Measurements from ENCODE around the gene PLEKHN1. TPM values are rescaled to one million over a fixed set of nuclear protein-coding genes. Genes with fewer than 3 reads are reported as not detected.

Gene PLEKHN1
- total RNA-seq, 1 donor: 1.7 TPM

DNA sequence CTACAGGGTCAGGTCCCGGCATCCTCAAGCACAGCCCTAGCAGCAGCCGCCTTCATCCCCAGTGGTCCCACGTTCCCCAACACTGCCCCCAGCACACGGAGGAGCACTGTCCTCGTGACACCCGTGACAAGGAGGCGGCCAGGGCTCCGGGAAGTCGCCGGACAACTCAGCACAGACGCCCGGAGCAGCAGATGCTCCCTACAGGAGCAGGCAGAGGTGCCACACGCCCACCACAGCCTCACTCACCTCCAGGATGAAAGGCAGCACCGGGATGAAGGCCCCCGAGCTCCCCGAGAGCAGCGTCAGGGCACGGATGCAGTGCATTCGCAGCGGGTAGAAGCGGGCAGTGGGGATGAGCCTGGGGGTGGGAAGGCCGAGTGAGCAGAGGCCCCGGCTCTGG lies 15.4 kb upstream of the PLEKHN1 start:
- TF ChIP-seq, protein P1, sequence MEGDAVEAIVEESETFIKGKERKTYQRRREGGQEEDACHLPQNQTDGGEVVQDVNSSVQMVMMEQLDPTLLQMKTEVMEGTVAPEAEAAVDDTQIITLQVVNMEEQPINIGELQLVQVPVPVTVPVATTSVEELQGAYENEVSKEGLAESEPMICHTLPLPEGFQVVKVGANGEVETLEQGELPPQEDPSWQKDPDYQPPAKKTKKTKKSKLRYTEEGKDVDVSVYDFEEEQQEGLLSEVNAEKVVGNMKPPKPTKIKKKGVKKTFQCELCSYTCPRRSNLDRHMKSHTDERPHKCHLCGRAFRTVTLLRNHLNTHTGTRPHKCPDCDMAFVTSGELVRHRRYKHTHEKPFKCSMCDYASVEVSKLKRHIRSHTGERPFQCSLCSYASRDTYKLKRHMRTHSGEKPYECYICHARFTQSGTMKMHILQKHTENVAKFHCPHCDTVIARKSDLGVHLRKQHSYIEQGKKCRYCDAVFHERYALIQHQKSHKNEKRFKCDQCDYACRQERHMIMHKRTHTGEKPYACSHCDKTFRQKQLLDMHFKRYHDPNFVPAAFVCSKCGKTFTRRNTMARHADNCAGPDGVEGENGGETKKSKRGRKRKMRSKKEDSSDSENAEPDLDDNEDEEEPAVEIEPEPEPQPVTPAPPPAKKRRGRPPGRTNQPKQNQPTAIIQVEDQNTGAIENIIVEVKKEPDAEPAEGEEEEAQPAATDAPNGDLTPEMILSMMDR (IDR thresholded peaks at IDR 0.05; ENCODE audit: insufficient read depth, low read depth, low read length): no peak
- H3K4me3 ChIP-seq (ENCODE audit: low read depth, low read length): no peak overlapping the region
- DNase-seq (ENCODE audit: low read depth): no peak

DNA sequence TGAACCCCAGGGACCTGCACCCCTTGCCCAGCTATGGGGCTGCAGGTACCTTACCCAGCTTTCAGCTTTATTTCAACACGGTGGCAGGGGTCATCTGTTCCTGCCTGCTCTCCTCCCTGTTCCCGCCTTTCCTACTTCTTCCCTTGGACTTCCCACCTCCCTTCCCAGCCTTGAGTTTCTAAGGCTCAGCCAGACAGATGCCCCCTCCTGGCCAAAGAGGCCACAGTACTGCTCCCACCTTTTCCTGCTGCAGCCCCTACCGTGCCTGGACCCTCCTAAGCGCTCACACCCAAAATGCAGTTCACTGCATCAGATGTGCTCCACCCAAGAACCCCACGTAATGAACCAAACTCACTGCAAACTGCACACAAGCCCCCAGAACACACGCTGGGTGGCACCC lies 14.9 kb upstream of the PLEKHN1 start:
- TF ChIP-seq, protein P1 (IDR thresholded peaks at IDR 0.05; ENCODE audit: insufficient read depth, low read depth, low read length): peak; percentile 50
- DNase-seq (ENCODE audit: low read depth): peak; percentile 41
- no peak overlapping the region for H3K4me3 ChIP-seq (ENCODE audit: low read depth, low read length)

DNA sequence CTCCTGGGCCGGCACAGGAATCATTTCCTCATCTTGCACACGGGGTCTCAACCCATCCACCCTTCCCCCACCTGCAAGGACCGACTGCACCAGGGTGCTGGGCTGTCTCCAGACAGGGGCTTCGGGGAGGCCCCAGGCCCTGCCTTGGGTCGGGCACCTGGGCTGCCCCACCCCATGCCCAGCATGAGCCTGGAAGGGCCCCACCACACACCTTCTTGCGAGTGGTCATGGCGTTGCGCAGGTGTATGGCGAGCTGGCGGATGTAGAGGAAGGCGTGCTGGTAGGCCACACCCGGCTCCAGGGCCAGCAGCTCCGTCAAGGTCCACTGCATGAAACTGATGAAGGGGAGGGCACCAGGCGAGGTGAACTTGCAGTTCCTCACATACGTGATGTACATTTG lies 14.1 kb upstream of the PLEKHN1 start:
- TF ChIP-seq, protein P1 (IDR thresholded peaks at IDR 0.05; ENCODE audit: insufficient read depth, low read depth, low read length): no peak
- H3K4me3 ChIP-seq (ENCODE audit: low read depth, low read length): no peak overlapping the region
- no peak for DNase-seq (ENCODE audit: low read depth)

DNA sequence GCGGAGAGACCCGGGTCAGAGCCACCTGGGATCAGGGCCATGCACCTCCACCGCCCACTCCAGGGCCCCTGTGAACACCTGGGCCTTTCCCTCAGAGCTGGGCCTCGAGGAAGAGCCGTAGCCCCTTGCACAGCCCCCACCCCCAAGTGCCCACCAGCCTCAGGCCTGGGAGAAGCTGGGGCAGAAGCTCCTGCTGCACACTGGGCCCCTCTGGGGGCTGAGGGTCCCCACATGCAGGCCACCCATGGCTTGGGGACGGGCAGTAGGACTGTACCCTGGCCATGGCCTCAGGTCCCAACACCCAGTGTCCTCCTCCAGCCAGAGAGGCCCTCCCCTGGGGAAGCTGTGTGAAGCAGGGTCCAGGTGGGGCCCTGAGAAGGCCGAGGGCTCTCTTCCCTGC lies 13.7 kb upstream of the PLEKHN1 start:
- DNase-seq (ENCODE audit: low read depth): no peak
- TF ChIP-seq, protein P1 (IDR thresholded peaks at IDR 0.05; ENCODE audit: insufficient read depth, low read depth, low read length): no peak
- H3K4me3 ChIP-seq (ENCODE audit: low read depth, low read length): no peak overlapping the region

DNA sequence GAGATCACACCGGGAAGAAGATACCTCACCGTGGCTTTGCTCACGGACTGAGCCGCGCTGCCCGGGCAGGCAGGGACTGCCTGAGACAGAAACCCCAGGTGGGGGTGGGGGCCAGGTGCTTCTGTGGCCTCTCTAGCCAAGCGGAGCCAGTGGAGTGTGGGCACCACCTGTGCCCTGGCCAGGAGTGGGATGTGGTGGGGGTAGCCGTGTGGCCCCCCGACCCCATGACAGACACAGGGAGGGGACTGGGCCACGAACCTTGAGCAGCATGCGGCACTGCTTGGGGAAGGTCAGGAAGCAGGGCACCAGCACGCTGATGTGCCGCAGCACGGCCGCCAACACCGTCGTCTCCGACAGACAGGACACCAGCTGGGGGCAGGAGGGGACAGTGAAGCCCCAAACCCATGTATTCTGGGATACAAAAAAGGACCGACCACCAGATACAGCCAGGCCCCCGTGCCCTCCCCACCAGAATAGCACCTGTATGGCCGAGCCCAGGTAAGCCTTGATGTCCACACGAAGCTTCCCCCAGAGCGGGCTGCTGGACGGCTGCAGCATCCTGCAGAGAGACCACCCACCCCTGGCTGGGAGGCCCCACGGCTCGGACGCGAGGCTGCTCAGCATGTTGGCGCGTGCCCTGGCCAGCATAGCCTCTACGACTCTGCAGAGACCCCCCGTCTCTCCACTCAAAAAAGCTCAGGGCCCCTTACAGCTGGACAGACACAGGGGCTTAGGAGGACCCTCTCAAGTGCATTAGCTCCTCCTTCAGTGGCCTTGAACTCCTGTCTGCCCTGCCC lies 12.6 kb upstream of the PLEKHN1 start:
- no peak overlapping the region for H3K4me3 ChIP-seq (ENCODE audit: low read depth, low read length)
- TF ChIP-seq, protein P1 (IDR thresholded peaks at IDR 0.05; ENCODE audit: insufficient read depth, low read depth, low read length): no peak
- DNase-seq (ENCODE audit: low read depth): no peak

DNA sequence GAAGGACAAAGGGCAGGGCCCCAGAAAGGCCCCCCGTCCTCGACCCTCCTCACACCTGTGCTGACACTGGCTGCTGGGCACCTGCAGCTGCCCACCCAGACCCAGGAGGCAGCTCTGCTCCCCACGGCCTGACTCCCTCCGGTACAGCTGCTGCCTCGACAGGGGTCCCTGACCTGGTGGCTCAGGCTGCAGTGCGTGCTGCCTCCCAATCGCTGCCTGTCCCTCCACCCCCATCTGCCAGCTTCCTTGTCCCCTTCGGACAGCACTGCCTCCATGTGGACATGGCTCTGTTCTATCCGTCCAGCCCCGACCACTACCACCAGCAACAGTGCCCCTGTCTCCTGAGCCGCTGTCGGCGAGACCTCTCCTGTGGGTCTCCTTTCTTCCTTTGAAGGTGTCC lies 11.4 kb upstream of the PLEKHN1 start:
- H3K4me3 ChIP-seq (ENCODE audit: low read depth, low read length): no peak overlapping the region
- DNase-seq (ENCODE audit: low read depth): no peak
- TF ChIP-seq, protein P1 (IDR thresholded peaks at IDR 0.05; ENCODE audit: insufficient read depth, low read depth, low read length): no peak

DNA sequence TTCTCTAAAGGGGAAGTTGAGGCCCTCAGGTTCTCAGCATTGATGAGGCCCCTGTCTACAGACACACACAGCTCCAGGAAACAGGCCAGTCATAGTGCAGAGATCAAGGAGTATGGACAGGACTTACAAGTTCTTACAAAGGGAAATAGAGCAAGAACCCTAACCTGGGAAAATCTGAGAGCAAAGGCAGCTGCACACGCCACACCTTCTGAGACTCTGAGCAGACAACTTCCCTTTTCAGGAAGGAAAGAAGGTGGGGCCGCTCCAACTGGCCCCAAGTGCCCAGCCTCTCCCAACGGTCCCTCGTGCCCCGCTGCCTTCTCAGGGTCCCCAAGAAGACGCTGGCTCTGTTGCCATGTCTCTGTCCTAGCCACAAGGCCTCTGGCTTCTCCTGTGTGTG lies 10.8 kb upstream of the PLEKHN1 start:
- no peak overlapping the region for H3K4me3 ChIP-seq (ENCODE audit: low read depth, low read length)
- TF ChIP-seq, protein P1 (IDR thresholded peaks at IDR 0.05; ENCODE audit: insufficient read depth, low read depth, low read length): no peak
- no peak for DNase-seq (ENCODE audit: low read depth)

All from fibroblast of villous mesenchyme (primary cell).